DMS 273 (cell line): ENCODE data around the gene MEG3.

Experiments
- DNase-seq: peaks from one replicate; lab custom pipeline; 2025; ENCODE audit not compliant: unreplicated experiment; lab: John Stamatoyannopoulos, UW

Gene MEG3

DNA sequence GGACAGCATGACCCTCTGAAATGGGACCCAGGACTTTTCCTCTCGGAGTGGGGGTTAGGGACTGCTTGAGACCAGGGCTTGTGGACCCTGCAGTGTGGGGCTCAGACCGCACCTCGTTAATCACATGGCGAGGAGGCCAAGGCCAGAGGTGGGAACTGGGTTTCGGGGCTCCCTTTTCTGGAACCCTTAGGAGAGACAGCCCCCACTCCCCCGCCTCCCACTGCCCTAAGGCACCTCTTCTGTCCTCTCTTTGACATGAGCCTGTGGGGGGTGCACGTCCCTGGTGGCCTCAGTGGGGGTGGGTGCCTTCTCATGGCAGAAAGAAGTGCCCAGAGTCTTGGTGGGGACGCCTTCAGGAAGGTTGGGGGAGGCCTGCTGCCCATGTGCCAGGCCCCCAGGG, 53.3 kb downstream of the MEG3 start:
- no peak for DNase-seq

DNA sequence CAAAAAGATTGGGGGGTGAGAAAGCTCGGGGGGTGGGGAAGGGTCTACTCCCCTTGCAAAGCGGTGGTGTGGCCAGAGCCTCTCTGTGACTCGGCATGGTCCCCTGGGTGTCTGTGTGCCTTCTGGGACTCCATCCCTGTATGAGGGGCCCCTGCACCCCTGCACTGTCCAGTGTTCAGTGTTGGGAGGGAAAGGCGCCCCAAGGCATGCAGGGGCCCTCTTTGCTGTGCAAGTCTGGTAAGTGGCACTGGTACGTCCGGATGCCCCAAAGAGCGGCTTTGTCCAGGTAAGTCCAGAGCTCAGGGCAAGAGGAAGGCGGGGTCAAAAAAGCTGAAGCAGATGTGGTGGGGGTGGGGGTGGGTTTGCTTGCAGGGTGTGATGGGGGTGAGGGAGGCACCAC, 53.9 kb downstream of the MEG3 start:
- DNase-seq = no peak

DNA sequence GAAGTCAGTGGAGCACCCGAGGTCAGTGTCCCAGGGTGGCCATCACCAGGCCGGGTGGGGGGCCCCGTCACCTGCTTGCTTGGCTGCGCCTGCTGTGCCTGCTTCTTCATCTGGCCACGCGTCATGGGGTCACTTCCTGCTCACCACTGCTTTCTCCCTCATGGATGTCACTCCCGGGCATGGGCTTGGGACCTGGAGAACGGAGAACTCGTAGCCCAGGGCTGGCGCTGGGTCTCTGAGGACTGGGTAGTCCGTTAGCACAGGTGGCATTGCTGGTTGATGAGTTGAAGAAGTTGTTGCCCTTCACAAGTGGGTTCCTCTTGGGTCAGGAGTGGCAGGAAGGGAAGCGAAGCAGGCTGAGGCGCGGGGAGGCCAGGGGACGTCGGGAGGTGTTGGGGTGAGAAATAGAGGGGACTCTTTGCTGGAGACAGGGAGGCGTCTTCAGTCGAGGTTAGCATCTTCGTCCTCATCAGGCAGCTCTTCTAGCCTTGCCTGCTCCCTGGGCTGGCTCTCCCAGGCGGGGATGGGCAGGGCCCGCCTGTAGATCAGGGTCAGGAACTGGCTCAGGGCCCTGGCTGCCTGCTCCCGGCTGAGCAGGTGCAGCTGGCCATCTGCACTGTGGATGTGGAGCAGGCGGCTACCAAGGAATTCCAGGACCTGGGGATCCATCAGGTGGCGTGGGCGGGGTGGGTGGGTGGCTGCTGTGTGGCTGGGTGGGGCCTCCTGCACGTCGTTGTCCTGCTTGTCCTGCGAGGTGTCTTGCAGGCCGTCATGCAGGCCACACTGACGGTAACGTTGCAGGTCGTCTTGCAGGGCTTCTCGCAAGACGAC, 54.6 kb downstream of the MEG3 start:
- DNase-seq = no peak

DNA sequence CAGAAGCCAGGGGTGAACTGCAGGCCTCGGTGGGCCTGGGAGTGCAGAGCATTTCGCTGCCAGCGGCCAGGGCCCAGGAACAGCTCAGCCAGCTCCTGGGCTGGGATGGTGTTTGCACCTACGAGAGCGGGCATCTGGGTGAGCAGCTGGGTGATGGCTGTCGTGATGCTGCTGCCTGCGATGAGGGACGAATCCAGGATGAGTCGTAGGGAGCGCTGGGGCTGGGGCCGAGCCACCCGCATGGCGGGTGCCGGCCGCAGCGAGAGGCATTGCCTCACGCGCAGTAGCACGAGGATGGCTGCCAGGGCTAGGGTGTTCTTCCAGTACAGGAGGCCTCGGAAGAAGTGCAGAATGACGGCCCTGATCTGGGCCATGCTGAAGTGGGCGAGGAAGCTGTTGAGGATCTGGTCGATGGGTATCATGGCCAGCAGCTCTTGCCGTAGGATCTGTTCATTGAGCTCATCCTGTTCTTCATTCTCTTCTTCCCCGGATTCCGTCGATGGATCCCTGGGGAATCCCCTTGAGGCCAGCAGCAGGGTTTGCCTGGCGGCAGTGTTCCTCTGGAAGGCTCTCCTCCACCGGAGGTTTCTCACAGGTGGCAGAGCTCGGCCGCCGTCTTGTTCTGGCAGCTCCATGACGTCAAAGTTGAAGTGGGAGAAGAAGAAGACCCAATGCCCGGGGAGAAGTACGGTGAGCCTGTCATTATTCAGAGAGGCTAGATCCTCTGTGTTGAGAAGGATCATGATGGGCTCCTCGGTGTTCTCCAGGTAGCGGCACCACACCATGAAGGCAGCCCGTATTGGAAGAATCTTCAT, 55.5 kb downstream of the MEG3 start:
- DNase-seq = no peak

DNA sequence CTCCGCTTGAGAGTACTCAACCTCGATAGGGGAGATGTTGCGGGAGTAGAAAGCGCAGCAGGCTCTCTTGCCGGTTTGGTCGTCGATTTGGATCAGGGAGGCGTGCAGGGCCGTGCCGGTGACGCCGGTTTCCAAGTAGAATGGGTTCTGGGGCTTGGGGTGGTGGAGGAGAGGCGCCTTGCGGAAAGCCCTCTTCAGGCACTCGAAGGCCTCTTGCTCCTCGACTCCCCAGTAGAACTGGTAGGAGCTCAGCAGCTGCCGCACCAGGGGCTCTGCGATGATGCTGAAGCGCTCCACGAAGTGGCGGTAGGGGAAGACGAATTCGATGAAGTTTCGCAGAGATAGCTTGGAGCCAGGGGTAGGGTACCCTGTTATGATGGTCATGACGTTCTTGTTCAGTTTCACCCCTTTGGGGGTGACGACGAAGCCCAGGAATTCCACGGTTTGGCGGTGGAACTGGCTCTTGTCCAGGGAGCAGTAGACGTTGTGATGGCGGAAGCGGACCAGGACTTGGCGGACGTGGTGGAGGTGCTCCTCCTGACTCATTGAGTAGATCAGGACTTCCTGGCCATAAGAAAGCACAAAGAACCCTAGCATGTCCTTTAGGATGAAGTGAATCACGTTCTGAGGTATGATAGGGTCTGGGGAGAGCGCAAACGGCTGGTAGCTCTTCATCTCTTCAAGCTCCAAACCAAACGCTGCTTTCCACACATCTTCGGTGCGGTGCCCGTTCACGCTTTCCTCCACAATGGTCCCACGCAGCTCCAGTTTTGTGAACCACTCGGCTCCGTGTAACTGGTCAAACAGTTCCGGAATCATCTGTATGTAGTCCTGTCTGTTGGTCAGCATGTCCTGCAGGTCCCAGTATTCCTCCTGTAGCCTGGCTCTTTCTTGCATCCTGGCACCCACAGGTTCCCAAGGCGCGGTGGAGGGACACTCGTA, 56.4 kb downstream of the MEG3 start:
- no peak for DNase-seq

DNA sequence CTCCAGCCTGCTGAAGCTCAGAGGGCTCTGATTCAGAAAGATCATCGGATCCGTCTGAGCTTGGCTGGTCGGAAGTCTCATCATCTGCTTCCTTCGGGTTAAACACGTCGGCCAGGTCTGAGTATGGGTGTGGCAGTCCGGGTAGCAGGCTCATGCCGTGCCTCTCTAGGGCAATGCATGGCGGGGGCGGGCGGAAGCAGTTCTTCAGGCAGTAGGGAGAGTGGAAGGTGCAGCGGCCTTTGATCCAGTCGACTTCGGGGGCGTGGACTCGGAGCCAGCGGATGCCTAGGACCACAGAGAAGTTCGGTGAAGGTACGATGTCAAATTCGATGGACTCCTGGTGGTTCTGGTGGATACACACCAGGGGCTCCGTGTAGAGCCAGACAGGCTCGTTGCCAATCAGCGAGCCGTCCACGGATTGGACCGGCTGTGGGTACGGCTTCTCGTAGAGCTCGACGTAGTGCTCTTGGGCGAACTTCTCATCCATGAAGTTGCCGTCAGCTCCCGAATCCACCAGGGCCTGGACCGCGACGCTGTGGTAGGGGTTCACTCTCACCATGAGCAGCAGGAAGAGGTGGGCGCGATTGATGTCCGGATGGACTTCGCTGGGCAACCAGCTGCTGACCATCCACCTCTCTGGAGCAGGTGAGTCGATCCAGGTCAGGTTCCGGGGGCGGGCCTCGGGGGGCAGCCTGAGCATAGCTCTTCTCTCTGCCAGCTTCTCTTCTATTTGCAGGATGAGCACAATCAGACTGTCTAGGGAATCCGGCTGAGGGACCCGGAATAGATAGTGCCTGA, 57.3 kb downstream of the MEG3 start:
- DNase-seq = no peak

DNA sequence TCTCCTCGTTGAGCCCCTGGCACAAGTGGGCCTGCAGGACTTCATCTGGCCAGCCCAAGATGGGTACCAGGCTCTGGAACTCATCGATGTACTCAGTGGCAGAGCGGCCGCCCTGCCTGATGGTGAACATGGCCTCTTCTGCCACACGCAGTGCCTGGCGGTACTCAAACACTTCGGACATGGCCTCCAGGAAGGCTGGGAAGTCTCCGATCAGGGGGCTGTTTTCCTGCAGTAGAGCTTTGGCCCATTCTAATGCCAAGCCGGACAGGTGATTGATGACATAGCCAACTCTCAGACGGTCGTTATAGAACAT, 57.8 kb downstream of the MEG3 start:
- no peak for DNase-seq

DNA sequence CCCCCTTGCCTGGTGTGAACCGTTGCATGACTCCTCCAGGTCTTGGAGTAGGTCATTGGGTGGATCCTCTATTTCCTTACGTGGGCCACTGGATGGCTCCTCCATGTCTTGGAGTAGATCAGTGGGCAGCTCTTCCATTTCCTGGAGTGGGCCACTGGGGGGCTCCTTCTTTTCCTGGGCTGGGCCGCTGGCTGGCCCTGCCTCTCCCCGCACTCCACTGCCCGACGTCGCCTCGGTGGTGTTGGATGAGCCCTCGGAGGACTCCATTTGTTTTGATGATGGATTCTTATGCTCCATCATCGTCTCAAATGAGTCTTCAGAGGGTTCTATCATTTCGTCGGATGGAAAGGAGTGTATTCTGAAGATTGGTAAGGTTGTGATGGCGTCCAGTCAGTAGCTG, 58.5 kb downstream of the MEG3 start:
- DNase-seq = no peak

DNA sequence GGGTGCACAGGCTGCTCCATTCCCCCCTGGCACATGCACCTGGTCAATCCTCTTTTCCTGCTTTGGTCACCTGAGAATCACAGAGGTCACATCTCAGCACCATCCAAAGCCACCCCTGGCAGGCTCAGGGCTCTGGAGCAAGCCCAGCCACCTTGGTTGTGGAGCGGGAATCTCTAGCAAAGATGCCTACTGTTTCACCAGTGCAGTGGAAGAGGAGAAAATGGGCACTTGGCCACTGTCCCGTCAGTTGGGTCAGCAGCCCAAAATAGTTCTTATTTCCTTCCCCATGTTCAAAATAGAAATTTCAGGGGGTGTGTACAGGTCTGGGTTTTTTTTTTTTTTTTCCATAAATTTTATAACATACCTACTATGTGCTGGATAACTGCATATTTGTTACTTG, 59.3 kb downstream of the MEG3 start:
- DNase-seq = no peak

DNA sequence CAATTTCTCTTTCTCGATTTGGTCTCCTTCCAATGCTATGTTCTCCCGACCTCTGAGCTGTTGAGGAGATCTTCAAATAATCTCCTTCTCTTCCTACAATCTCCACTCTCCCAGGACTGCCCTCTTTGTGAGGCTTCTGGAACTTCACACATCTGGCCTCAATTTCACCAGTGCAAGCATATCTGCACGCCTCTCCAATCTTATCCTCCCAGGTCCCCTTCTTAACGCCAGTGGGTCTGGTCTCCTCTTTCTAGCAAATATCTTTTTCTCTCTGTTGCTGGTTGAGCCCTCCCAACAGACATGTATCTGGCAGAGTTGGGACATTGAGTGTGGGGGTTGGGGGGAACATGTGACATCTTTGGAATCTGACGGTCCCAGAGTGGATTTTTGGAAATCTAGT, 59.7 kb downstream of the MEG3 start:
- no peak for DNase-seq

DNA sequence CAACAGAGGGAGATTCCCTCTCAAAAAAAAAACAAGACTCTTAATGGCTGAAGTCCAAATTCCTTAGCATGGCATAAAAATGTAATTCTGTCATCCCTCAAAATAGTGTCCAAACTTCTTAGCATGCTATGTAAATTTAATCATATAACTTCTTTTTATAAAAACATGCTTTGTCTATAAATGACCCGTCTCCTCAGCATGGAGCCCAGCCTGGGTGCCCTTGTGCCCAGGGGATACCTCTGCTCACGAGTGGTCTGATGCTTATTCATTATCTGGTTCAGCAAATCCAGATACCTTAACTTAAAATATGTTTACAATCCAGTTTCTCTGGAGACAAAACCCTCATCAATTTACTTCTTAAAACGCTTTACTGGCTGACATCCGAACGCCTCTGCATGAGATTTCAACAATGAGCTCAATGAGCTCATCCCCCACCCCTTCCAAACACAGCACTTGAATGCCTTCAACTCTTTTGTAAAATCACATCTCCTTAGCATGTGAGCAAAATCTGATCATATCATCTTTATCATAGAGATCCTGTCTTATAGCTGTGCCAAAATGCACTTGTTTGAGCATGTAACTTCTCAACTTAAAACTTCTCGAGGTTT, 61.9 kb downstream of the MEG3 start:
- no peak for DNase-seq

DNA sequence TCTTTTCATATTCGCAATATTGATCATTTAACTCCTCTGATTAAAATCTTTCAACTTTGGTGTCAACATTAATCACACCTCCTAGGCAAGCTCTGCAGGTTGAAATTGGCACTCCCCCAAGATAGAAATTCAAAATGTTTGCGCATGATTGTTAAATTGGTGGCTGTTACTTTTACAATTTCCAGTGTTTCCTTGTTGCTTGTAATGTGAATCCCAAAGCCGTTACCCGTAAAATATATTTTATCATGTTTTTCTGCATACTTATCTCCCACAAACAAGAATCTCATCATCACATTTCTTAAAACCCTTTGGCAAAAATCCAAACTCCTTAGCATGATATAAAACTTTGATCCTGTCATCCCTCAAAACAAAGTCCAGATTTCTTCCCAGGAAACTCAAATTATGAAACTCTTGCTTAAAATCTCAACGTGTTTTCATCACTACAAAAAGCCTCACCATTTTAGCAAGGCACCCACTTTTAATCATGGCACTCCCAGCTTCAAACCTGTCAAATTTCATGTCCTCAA, 62.9 kb downstream of the MEG3 start:
- no peak for DNase-seq

DNA sequence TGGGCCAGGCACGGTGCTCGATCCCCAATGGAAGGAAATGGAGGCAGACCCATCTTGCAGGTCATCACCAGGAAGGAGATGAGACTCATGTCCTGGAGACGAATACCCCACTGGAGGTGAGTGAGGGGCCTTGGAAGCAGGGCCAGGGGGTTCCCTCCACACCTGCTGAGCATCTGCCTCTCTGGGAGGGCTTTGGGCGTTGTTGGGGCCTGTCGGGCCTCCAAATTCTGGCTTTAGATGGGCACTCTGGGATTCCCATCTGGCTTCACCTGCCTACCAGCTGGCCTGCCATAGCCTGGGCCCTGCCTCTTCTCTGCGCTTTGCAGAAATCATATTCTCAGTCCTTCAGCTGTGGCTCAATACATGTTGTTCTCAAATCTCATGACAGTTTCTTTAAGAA, 63.7 kb downstream of the MEG3 start:
- DNase-seq = no peak

DNA sequence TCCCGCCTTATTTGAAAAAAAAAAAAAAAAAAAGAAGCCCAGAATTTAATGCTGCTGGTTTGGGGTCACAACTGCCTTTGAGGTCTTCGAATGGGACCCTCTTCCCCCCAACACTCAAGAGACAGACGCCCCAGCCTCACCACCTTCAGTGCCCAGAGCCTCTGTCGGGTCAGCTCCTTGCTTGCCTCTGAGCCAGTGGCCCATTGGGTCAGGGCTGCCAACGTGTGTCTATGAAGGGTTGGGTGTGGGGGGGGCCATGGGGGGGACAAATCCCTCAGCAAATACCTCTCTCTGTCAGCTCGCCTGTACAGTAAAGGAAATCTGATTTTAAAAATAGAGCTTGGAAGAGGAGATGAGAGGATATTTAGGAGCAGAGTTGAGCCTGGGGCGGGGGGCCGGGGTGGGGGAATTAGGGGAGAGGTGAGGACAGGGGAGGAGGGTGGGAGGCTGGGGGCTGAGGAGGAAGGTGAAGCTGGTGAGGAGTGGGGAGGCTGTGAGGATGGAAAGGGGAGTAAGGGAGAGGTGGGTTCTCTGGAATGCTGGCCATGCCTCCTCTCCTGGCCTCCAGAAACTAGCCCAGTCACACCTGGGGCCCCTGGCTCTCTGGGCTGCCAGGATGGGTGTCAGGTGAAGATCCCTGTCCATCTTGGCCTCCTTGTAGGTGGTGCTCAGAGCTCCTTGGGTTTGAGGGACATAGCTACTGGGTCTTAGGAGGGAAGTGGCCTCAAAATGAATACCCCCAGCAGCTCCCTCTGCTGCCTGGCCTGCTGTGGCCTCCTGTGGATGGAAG, 64.3 kb downstream of the MEG3 start:
- DNase-seq = no peak

DNA sequence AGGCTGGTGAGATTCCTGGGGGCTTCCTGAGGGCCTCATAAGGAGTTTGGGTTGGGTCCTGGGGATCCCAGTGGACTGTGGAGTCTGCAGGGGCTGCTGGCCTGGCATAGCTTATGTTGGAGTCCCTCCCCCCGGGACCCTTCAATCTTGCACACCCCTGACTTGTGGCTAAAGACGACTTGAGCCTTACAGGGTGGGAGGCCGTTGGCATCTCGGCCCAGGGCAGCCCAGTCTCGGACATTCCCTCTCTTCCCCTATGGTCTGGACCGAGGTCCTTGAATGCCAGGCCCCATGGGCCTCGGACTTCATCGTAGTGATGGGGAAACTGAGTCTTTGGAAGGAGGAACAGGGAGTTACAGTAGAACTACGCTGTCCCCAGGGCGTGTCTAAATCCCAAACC, 65.1 kb downstream of the MEG3 start:
- DNase-seq = no peak

DNA sequence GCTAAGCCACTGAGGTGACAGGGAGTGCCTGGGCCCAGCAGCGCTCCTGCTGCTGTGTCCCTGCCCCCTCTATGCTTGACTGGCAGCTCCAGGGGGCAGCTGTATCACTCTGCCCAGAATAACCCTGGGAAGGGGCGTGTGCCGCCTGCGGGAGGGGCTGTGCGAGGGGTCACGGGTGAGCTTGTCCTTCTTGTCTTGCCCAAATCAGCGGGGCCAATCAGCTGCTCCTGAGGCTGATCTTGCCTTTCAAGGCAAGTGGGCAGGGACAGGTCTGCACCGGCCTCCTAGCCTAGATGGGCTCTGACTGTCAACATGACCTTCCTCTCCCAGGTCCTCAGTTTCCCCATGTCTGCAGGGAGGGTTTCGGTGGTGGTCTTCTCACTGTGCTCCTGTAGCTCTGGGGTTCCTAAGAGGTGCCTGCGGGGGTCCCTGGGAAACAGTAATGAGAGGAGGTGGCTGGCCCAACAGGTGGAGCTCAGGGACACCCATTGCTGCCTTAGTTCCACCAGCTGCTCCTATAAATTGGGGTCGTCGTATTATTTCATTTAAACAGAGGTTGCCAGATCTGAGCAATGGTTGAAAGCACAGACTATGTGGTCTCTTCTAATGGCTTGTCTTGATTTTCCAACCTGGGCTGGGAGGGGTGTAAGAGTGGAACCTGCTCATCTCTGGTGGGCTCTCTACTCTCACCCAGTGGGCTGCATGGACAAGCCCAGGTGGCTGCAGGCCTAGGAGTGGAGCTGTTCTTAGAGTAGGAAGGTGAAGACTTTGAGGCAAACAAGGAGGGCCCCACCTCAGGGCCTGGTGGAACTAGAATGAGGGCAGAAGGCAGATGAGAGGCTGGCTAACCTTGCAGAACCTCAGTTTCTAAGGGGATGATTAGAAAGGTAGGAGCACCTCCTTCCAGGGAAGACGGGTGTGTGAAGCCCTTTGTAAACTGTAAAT, 65.9 kb downstream of the MEG3 start:
- DNase-seq = no peak

DNA sequence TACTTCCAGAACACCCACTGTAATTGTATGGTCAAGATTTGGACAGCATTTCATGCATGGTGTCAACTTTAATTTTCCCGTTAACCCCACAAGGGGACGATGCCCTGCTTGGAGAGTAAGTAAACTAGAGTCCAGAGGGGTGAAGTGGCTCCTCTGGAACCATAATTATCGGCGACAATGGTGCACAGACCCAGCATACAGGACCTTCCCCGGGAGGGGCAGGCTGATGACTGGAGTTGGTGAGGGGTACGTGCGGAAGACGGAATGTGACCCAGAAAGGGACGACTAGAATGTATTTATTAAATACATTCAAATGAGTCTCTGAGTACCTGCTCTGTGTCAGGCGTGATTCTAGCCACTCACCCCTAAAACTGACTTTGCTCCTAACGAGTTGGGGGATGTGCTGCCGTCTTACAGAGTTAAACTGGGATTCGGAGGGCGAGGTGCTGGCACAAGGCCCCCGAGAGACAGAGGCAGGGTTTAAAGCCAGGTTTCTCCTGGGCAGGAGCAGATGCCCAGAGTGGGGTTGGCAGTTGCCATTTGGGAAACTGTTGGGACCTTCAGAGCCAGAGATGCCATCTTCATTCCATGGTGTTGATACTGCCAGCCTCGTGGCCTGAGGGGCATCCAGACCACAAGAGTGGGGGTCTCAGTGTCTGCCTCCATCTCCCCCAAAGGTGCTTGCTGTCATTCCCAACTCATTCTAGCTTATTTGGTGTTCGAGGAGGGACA, 66.7 kb downstream of the MEG3 start:
- no peak for DNase-seq

DNA sequence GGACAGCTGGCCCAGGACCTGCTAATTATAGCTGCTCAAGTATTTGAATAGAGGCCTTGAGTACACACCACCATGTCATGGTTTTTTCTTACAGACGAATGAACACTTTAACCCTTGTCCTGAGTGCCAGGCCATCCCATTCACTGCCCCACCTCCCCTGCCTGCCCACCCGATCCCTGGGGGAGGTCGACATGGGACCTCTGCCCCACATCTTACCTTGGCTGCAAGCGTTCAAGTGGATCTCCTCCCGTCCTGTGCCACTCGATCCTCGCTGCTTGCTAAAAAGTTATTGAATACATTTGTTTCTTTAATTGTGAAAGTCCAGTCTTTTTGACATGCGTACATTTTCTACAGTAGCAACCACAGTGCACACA, 67.3 kb downstream of the MEG3 start:
- DNase-seq = no peak
